Measurements from ENCODE around the gene RHAG. TPM values are rescaled to one million over a fixed set of nuclear protein-coding genes. Genes with fewer than 3 reads are reported as not detected.
"Not testable (repeated sequence)": the region's sequence is repeated elsewhere in the genome, so short reads cannot be mapped to it uniquely, and the experiment has no call there.

RHAG gene
- 0.26 TPM for polyA plus RNA-seq (2013, experiment 1 of 4)
- polyA plus RNA-seq (2013, experiment 2 of 4), result not detected
- polyA plus RNA-seq (2013, experiment 3 of 4), result not detected
- polyA plus RNA-seq (2013, experiment 4 of 4), result not detected

DNA sequence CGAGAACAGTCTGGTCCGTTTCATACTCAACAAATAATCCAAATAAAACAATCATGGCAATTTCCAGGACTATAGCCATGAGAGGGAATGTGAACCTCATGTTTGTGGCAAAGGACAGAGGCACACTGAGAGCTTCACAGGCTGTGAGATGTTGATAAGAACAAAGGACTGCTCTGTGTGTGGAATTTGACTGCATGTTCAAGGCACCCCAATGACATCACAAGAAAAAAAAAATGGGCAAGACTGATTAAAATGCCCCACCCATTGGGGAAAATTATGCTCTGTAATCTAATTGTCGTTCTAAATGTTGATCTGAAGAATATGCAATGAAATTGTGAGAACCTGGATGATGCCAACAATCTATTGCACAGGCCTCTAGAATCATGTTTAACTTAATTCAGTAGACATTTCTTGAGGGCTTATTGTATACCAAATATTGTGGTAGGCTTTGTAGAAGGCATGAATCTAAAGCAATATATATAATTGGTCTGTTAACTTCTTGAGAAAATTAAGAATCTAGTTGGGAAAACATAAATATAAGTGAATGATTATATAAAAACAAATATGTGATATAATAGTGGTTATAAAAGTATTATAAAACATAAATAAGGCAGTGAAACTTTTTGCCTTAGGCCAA, at the start of gene RHAG:
TSS of gene RHAG (minus strand) at position 127 of the 637 bp plus-strand sequence. CDS start at position 100, 27 bp downstream.
- no peak within 1 kb of the TSS for H3K4me3 ChIP-seq (ENCODE audit: insufficient read depth, low read depth, low read length)
- no peaks in the 10 kb centered on the region for H3K36me3 ChIP-seq (ENCODE audit: control insufficient read depth, insufficient read depth, low read length)
- H3K4me1 ChIP-seq (ENCODE audit: control insufficient read depth, insufficient read depth, low read length), result no peaks in the 10 kb centered on the region
- no peaks in the 10 kb centered on the region for H3K27me3 ChIP-seq (ENCODE audit: control insufficient read depth, insufficient read depth, low read length, poor library complexity, severe bottlenecking)
- no peak within 1 kb of the TSS for H3K27ac ChIP-seq (ENCODE audit: insufficient read depth, low read depth, low read length, poor library complexity, severe bottlenecking)
- 92 to 96% methylated on average over 3 of the region's 3 CpGs for WGBS, 2 experiments
- no peaks in the 10 kb centered on the region for H3K9me3 ChIP-seq (ENCODE audit: control insufficient read depth, low read length)

GRCh38 chr6:49676671-49677281, 40.1 kb upstream of the RHAG start:
- Histone ChIP-seq H3K36me3 (ENCODE audit: control insufficient read depth, insufficient read depth, low read length) (no peaks in the 10 kb centered on the region), H3K4me1 (ENCODE audit: control insufficient read depth, insufficient read depth, low read length) (no peaks in the 10 kb centered on the region), H3K27me3 (ENCODE audit: control insufficient read depth, insufficient read depth, low read length, poor library complexity, severe bottlenecking) (no peaks in the 10 kb centered on the region), H3K9me3 (ENCODE audit: control insufficient read depth, low read length) (no peaks in the 10 kb centered on the region), H3K4me3 (ENCODE audit: insufficient read depth, low read depth, low read length) (no peak overlapping the region), H3K27ac (ENCODE audit: insufficient read depth, low read depth, low read length, poor library complexity, severe bottlenecking) (no peak overlapping the region)
- WGBS, 2 experiments, result 74 to 88% methylated on average over 2 to 3 of the region's 4 CpGs

GRCh38 chr6:49675816-49676215, 39.2 kb upstream of the RHAG start:
- Histone ChIP-seq H3K36me3 (ENCODE audit: control insufficient read depth, insufficient read depth, low read length) (no peaks in the 10 kb centered on the region), H3K27me3 (ENCODE audit: control insufficient read depth, insufficient read depth, low read length, poor library complexity, severe bottlenecking) (no peaks in the 10 kb centered on the region), H3K27ac (ENCODE audit: insufficient read depth, low read depth, low read length, poor library complexity, severe bottlenecking) (no peak overlapping the region), H3K4me1 (ENCODE audit: control insufficient read depth, insufficient read depth, low read length) (no peaks in the 10 kb centered on the region), H3K9me3 (ENCODE audit: control insufficient read depth, low read length) (no peaks in the 10 kb centered on the region), H3K4me3 (ENCODE audit: insufficient read depth, low read depth, low read length) (no peak overlapping the region)
- 86 to 88% methylated on average over 1 of the region's 1 CpG for WGBS, 2 experiments

DNA sequence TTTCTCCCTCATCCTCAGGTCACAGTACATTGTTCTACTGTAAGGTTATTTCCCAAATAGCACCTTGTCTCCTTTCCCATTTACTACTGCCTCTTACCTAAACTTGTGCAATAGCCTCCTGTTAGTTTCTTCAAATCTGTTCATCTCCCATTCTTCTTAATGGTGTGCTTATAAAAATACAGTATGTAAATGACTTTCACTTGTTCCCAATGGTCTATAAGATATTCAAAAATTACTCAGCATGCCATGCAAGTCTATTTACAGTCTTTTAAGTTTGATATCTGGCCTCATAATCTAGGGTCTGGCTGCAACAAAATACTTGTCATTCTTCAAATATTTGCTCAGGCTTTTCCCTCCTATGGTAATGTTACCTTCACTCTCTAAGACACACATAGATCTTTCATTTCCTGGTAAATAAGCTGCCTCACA, 31.5 kb upstream of the RHAG start:
- H3K36me3 ChIP-seq (ENCODE audit: control insufficient read depth, insufficient read depth, low read length), result no peaks in the 10 kb centered on the region
- H3K27ac ChIP-seq (ENCODE audit: insufficient read depth, low read depth, low read length, poor library complexity, severe bottlenecking), result no peak overlapping the region
- H3K27me3 ChIP-seq (ENCODE audit: control insufficient read depth, insufficient read depth, low read length, poor library complexity, severe bottlenecking), result no peaks in the 10 kb centered on the region
- no peaks in the 10 kb centered on the region for H3K9me3 ChIP-seq (ENCODE audit: control insufficient read depth, low read length)
- no peak overlapping the region for H3K4me3 ChIP-seq (ENCODE audit: insufficient read depth, low read depth, low read length)
- H3K4me1 ChIP-seq (ENCODE audit: control insufficient read depth, insufficient read depth, low read length), result no peaks in the 10 kb centered on the region

- Histone ChIP-seq H3K4me3 (ENCODE audit: insufficient read depth, low read depth, low read length) (no peak overlapping the region), H3K9me3 (ENCODE audit: control insufficient read depth, low read length) (no peaks in the 10 kb centered on the region), H3K4me1 (ENCODE audit: control insufficient read depth, insufficient read depth, low read length) (no peaks in the 10 kb centered on the region), H3K27me3 (ENCODE audit: control insufficient read depth, insufficient read depth, low read length, poor library complexity, severe bottlenecking) (no peaks in the 10 kb centered on the region), H3K27ac (ENCODE audit: insufficient read depth, low read depth, low read length, poor library complexity, severe bottlenecking) (no peak overlapping the region), H3K36me3 (ENCODE audit: control insufficient read depth, insufficient read depth, low read length) (no peaks in the 10 kb centered on the region)
- 91 to 94% methylated on average over 4 to 5 of the region's 5 CpGs for WGBS, 2 experiments
Observed at GRCh38 chr6:49666930-49667757, 30.5 kb upstream of the RHAG start.

GRCh38 chr6:49666480-49666879, 29.8 kb upstream of the RHAG start:
- no peaks in the 10 kb centered on the region for H3K9me3 ChIP-seq (ENCODE audit: control insufficient read depth, low read length)
- no peaks in the 10 kb centered on the region for H3K27me3 ChIP-seq (ENCODE audit: control insufficient read depth, insufficient read depth, low read length, poor library complexity, severe bottlenecking)
- H3K4me3 ChIP-seq (ENCODE audit: insufficient read depth, low read depth, low read length), result no peak overlapping the region
- H3K27ac ChIP-seq (ENCODE audit: insufficient read depth, low read depth, low read length, poor library complexity, severe bottlenecking), result no peak overlapping the region
- H3K36me3 ChIP-seq (ENCODE audit: control insufficient read depth, insufficient read depth, low read length), result no peaks in the 10 kb centered on the region
- 71% methylated on average over 1 of the region's 1 CpG; no CpG with 5 or more reads in 1 of the 2 experiments for WGBS, 2 experiments
- no peaks in the 10 kb centered on the region for H3K4me1 ChIP-seq (ENCODE audit: control insufficient read depth, insufficient read depth, low read length)

- WGBS, 2 experiments, result 89 to 94% methylated on average over 3 of the region's 3 CpGs
- H3K4me1 ChIP-seq (ENCODE audit: control insufficient read depth, insufficient read depth, low read length), result no peaks in the 10 kb centered on the region
- H3K4me3 ChIP-seq (ENCODE audit: insufficient read depth, low read depth, low read length), result no peak overlapping the region
- H3K27ac ChIP-seq (ENCODE audit: insufficient read depth, low read depth, low read length, poor library complexity, severe bottlenecking), result no peak overlapping the region
- H3K36me3 ChIP-seq (ENCODE audit: control insufficient read depth, insufficient read depth, low read length), result no peaks in the 10 kb centered on the region
- H3K27me3 ChIP-seq (ENCODE audit: control insufficient read depth, insufficient read depth, low read length, poor library complexity, severe bottlenecking), result no peaks in the 10 kb centered on the region
- H3K9me3 ChIP-seq (ENCODE audit: control insufficient read depth, low read length), result no peaks in the 10 kb centered on the region
Observed at GRCh38 chr6:49664817-49665216, 28.2 kb upstream of the RHAG start.

GRCh38 chr6:49664054-49664453, 27.4 kb upstream of the RHAG start:
- H3K27ac ChIP-seq (ENCODE audit: insufficient read depth, low read depth, low read length, poor library complexity, severe bottlenecking); H3K36me3 ChIP-seq (ENCODE audit: control insufficient read depth, insufficient read depth, low read length); H3K9me3 ChIP-seq (ENCODE audit: control insufficient read depth, low read length); H3K27me3 ChIP-seq (ENCODE audit: control insufficient read depth, insufficient read depth, low read length, poor library complexity, severe bottlenecking); H3K4me1 ChIP-seq (ENCODE audit: control insufficient read depth, insufficient read depth, low read length); H3K4me3 ChIP-seq (ENCODE audit: insufficient read depth, low read depth, low read length): not testable (repeated sequence)
- WGBS, 2 experiments, result 100% methylated on average over 1 of the region's 1 CpG

DNA sequence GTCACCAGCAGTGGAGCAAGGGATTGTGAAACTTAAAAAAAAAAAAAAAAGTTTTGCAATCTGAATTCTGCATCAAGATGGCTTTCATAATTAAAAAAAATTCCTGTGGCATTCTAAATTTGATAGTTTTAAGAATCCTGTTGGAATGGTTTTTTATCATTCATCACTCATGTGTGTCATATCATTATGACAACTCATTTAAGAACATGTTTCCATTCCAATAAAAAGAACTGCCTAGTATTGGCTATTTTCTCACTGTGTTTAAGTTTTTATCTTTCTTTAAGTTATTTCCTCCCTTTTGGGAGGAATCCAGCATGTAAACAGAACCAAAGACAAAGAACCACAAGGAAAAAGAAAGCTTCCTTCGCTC, 26.2 kb upstream of the RHAG start:
- 86 to 100% methylated on average over 1 of the region's 1 CpG for WGBS, 2 experiments
- Histone ChIP-seq H3K4me3 (ENCODE audit: insufficient read depth, low read depth, low read length) (no peak overlapping the region), H3K4me1 (ENCODE audit: control insufficient read depth, insufficient read depth, low read length) (no peaks in the 10 kb centered on the region), H3K27me3 (ENCODE audit: control insufficient read depth, insufficient read depth, low read length, poor library complexity, severe bottlenecking) (no peaks in the 10 kb centered on the region), H3K9me3 (ENCODE audit: control insufficient read depth, low read length) (no peaks in the 10 kb centered on the region), H3K36me3 (ENCODE audit: control insufficient read depth, insufficient read depth, low read length) (no peaks in the 10 kb centered on the region), H3K27ac (ENCODE audit: insufficient read depth, low read depth, low read length, poor library complexity, severe bottlenecking) (no peak overlapping the region)

- Histone ChIP-seq H3K36me3 (ENCODE audit: control insufficient read depth, insufficient read depth, low read length) (no peaks in the 10 kb centered on the region), H3K27ac (ENCODE audit: insufficient read depth, low read depth, low read length, poor library complexity, severe bottlenecking) (no peak overlapping the region), H3K4me3 (ENCODE audit: insufficient read depth, low read depth, low read length) (no peak overlapping the region), H3K4me1 (ENCODE audit: control insufficient read depth, insufficient read depth, low read length) (no peaks in the 10 kb centered on the region), H3K27me3 (ENCODE audit: control insufficient read depth, insufficient read depth, low read length, poor library complexity, severe bottlenecking) (no peaks in the 10 kb centered on the region), H3K9me3 (ENCODE audit: control insufficient read depth, low read length) (no peaks in the 10 kb centered on the region)
- WGBS, 2 experiments, result 83 to 100% methylated on average over 1 of the region's 1 CpG
Observed at GRCh38 chr6:49662231-49662891, 25.7 kb upstream of the RHAG start.
